GM19463 (cell line): Measurements from ENCODE around the gene DOCK2.

Experiments used
- ATAC-seq: cut with Tn5 transposase; IDR thresholded peaks from one replicate; pipeline ENCODE4 v1.9.1; 2021; ENCODE audit warnings: mild to moderate bottlenecking, moderate library complexity; ENCODE audit not compliant: unreplicated experiment

Gene DOCK2

DNA sequence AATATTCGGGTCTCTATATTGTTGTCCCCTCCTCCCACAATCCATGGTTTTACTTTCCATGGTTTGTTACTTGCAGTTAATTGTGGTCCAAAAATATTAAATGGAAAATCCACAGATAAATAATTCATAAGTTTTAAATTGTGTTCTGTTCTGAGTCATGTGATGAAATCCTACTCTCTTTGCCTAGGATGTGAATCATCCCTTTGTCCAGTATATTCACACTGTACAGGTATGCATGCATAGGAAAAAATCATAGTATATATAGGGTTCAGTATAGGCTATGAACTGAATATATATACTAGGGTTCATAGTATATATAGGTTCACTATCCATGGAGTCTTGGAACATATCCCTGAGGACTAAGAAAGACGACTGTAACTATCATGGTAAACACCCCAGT is 323.6 kb downstream of the DOCK2 start:
- ATAC-seq = no peak

DNA sequence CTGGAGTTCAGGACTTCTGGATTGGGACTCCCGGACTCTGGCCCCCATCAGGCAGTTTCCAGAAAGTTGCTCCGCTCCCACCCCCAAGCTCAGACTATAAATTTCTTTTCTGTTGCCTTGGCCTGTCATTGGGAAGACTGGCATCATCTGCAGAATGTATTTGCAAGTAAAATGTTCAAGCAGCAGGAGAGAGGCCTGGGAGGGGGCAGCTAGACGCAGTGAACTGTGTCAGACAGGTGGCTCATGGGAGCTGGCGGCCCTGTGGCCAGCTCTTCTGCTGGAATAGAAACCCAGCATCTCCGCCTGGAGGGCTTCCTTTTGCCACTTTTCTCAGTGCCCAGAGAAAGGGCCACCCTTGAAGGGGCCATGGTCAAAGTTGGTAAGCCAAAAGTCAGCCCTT is 327.2 kb downstream of the DOCK2 start:
- ATAC-seq = peak; percentile 59

DNA sequence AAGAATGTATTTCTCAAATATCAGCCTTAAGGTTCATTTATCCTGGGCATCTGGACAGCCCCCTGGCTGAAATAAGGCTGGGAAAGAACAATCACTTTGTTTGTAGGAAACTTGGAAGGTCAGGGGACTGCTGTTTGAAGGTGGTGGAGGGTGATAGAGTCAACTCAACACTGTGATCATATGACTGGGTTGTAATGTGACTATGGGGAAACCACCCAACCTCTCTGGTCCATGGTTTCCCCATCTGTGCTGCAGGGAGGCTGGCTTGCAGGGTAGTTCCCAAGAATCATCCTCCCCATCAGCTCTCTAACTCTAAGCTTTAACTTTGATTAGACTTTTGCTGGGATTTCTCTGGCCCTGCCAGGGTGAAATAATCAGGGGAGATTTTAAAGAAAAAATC is 333.3 kb downstream of the DOCK2 start:
- ATAC-seq = peak; percentile 91

DNA sequence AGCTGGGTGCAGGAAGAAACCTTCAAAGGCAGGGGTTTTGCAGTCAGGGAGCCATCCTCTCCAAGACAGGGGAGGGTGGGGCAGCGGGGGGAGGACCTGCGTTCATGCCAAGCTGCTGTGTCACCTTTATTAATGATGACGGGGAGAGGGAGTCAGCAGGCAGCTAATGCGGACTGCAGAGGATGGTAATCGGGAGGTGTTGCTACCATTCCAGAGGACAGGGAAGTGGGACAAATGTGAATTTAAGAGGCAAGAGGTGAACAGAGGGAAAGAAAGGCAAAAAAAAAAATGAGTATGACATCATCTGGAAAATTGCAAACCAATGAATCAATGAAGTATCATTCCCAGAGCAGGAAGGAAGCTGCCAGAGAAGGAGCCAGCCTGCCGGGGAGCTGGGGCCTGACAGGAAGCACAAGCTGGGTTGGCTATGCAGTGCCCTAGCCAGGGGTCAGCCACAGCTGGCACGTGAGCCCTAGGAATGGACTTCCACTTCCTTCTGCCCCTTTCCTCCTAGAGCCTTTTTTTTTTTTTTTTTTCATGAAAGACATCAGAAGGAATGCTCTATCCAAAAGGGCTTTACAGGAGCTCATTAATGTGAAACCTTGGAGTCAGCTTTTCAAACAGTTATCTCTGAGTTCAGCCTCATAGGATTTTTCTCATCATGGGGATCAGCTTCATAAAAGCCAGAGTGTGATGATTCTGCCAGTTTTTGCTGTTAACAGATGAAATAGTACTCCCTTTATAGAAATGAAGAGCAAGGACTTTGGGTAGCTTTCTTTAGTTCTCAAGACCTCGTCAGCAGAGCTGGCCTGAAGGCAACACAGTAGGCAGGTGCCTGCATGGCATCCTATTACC is 334.1 kb downstream of the DOCK2 start:
- no peak for ATAC-seq

DNA sequence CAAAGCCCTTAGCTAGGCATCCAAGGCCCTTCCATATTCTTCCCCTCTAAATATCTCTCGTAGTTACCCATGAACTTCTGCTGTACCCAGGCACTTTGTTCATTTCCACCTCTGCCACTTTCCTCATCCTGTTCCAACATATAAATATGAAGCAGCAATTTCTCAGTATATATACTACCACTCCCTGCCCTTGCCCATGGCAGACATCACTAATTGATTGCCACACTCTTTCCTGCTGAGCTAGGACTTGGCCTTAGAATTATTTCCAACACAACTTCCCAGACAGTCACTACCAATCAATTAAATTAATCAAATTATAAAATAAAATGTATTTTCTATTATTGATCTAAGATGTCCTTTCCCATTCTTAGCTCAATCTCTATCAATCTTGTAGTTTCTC is 334.7 kb downstream of the DOCK2 start:
- no peak for ATAC-seq

DNA sequence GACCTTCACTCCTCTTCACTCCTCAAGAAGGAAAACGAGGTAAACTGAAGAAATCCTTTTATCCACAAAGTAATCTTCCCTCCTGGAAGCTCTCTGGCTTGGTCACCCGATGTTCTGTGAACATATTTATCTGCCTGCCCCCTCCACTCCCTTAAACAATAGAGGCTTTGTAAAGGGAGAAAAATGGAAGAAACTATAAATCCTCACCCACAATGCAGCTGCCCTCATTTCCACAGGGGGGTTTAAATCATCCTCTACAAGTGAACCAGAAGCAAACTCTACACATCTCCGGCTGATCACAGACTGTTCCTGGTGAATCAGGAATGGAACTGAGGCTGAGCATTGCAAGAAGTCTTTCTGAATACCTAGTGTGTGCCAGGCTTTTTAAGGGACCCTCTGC is 336.0 kb downstream of the DOCK2 start:
- ATAC-seq = no peak

DNA sequence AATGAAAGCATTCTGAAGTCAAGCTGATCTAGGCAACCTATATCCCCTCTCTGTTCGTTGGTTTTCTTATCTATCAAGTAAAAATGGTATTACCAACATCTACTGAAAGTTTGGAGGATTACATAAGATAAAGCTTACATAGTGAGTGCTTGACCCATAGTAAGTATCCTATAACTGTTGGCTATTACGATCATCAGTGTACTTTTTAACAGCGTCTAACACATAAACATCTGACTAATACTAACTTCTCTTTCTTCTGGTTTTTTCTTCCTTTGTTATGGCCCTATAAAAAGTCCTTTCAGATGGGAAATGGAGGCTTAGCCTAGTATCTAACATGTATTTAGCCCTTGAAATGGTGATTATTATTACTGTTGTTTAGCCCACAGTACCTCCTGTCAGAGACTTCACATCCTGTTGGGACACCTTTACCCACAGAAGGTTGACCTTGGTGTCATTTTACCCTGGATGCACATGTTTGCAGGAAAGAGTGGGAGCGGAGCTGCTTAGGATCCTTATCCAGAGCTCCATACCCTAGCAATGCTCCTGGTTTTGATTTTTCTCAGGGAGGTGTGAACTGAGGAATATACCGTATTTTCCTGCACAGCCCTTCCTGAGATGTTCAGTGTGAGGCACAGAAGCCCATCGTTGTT is 337.2 kb downstream of the DOCK2 start:
- no peak for ATAC-seq

DNA sequence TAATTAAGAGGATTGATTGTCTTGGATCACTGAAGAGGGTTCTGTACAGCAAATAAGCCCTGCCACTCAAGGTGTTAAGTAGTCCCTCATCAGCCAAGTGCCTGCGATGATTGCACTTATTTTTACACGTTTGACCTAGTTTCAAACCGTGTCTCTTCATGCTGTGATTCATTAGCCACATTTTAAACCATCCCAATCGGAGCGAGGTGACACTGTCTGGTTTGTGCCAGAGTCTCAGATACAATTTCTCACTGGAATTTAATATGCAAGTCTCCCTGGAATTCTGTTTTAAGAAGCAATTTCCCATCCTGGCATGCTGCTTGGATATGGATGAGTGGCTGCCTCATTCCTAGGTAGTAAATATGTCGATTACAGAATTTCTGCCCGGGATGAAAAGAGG is 341.6 kb downstream of the DOCK2 start:
- no peak for ATAC-seq

DNA sequence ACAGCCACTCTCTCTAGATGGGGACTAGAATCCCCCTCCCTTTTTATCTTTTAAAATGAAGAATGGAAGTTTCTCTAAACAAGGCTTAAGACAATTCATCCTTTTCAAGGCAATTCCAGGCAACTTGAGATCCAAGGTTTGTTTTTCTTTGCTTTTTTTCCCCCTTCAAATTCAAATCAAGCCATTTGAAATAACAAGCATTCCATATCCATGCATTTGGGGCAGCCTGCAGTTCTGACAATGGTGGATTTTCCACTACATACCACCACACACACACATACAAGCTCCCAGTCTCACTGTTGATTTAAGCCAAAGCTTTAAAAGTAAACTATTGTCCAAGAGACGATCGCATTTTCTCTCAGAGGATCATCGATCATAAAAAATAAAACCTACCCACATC is 342.8 kb downstream of the DOCK2 start:
- ATAC-seq = no peak

DNA sequence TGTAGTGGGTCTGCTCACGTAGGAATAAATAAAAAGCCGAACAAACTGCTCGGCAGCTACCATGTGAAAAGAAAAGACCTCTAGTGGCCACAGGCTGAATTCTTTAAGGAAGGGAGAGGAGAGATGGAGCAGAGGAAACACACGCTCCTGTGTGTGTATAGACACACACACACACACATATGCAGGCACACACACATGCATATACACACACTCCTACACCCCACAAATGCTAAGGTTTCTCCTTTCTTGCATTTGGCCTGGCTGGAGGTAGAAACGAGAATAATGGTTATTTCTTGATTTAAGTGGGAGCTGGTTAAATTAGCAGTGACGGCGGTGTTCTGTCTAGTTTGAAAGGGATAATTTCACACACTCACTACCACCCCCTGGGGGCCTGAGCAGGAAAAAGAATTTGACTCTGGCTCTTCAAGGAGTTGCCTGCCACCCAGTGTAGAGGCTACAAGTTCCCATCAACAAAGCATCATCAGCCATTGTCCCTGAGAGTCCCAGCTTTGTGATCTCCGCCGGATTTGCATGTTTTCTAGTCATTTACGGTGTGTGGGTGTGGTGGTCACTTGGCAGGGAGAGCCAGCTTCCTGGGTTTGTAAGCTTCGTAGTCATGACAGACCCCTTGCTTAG is 343.5 kb downstream of the DOCK2 start, which contains the start of gene INSYN2B:
TSS of gene INSYN2B (minus strand) at position 78 of the 636 bp plus-strand sequence. CDS start 96,597 bp downstream, outside the sequence.
- peak; percentile 48 for ATAC-seq

DNA sequence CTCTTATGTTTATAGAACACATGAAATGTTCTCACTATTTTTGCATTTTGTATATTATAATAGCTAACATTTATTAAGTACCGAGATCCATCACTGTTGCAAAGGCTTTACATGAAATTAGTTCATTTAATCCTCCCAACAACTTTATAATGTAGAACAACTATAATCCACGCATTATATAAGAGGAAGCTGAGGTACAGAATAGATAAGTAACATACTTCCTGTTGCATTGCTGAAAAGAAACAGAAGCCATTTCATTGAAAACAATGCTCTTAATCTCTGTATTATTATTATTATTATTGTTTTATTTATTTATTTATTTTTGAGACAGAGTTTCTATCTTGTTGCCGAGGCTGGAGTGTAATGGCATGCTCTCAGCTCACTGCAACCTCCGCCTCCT is 351.1 kb downstream of the DOCK2 start:
- no peak for ATAC-seq

DNA sequence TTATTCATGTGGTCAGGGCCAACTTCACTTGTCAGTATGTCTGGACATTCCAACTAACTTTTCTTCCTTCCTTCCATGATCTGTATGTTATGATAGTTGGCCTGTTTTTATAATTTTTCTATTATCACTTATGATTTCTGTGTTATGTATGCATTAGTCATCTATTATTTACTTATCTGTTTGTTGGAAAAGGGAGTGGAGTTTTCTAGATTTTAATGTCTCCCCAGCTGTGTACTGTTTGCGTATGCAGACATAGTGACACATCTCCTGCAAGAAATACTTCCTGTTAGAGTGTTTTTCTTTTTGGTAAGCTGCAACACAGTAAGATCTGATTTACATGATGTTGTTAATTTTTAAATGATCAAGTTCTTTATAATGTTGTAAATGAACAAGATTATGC is 351.9 kb downstream of the DOCK2 start:
- no peak for ATAC-seq

DNA sequence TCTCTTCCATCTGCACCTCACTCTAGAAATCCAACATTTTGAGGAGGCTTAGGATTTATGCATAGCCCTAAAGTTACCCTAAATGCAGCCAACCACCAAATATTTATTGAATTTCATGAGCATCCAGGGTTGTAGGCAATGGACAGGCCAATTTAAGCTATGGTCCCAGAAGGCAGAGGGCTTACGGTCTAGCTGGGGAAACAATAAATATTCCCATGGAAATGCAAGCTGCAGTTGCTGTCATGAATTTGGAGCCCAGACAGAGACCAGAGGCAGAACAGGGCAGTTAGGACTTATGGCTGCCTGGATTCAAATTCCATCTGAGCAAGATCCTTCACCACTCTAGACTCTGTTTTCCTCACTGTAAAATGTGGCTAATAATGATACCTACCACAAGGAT is 352.3 kb downstream of the DOCK2 start:
- ATAC-seq = no peak

DNA sequence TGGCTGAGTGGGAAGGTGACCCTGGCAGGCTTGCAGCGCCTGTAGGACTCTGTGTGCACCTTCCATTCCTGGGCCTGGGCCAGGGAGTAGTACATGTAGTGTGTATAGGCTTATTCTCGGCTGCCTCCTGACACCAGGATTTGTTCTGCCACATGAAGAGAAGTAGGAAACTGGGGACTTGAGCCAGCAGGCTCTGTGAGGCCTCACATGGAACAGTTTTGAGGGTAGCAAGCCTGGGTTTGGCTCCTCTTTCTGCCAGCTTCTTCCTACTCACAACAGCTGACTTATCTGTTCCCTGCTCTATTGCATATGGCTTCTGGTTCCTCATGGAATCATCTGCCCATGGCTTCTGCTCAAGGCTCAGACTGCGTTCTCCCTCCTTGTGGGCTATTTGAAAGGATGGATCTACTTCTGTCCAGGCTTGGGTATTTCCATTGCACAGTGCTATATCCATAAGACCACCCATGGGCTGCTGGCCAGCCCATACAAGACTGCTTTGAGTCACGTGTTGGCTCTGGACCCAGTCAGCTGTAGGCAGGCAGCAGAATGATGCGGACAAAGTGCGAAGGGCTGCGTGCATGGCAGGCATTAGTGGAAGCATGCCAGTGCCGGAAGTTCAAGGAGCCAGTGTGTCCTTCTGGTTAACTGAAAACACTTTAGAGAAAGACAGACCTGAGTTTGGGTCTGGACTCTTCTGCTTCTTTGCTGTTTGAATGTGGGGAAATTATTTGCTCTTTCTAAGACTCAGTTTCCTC is 354.2 kb downstream of the DOCK2 start:
- ATAC-seq = no peak

DNA sequence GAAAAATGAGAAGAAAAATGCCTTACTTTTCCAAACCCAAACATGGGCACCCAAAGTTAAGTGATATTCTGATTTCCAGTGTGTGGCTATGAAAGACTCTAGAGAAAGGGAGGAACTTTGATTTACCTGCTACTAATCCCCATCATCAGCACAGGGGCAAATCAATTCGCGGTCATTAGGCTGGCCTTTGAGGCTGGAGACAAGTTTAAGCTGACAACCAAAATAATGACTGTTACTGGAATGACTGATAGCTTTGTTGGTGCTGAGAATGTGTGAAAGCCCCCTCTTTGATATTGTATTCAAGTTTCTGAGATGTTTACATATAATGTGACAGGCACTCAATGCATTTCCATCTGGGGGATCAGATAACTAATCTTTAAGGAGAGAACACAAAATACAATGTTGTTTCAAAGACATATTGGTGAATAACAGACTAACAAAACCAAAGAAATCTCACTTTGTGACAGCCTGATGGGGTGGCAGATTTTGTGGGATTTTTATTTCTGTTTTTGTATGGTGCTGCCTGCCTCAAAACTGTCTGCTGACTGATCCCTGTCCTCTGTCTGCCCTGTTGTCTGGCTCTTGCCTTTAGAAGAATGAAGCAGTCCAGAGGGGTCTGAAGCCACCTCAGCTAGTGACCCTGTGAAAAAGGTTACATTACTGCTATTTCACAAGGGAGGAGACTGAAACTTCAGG is 355.9 kb downstream of the DOCK2 start:
- ATAC-seq = no peak

DNA sequence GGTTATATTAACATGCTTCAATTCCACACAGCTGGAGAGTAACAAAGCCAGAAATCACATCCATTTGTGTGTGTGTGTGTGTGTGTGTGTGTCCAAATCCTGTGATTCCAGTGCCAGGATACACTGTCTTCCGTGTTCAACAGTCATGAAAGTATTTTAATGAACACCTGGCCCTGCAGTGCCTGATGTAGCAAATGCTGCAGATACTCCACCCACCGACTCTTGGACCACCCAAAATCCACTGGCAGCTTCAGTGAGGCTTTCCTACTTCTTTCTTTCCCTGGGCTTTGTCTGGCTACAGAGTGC is 356.4 kb downstream of the DOCK2 start:
- ATAC-seq = no peak

DNA sequence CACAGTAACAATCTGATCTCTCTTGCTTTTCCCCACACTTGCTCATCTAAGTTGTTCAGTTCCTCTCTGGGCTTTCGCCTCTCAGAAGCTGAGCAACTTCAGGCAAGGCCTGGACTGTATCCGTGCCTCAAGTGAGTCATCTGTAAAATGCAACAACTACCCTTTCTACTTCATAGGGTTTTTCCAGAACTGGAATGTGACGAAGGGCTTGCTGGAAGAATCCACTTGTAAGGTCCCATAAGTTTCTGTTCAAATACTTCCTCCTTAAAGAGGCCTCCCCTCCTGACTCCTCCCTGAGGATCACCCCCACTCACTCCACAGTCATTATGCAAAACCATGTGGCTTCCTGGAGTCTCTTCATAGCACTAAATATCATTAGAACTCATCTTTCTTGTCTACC is 360.7 kb downstream of the DOCK2 start:
- ATAC-seq = peak; percentile 47

DNA sequence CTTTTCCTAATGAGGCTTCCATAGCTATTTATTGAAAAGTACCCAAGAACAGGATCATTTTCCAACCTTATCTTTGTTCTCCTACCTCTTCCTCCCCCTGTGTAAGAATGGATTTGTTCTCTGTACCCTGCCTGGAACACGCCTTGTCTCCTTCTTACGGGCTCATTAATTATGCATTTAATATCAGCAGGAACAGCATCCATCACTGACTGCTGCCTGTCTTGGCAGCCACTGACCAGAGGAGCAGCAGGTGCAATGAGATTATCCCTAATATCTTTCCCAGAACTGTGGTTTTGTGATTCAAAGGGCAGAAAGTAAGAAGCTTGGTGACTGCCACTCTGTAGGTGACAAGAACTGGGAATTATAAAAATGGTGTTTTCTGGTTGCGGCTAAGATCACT is 362.5 kb downstream of the DOCK2 start:
- ATAC-seq = no peak

DNA sequence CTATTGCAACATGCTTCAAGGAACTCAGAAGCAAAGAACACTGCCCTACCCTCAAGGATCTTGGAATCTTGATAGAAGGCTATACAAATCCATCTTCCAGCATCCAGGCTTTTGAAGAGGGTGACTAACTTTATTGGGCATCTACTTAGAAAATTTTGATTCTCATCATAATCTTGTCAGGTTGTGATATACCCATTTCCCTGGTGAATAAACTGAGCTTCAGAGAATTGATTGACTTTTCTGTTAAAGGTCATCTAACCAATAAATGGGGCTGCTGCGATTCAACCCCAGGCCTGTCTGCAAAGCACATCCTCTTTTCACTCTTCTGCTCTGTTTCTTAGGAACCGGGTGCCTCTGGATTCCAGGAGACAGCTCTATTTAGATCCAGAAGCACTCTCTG is 363.1 kb downstream of the DOCK2 start:
- ATAC-seq = no peak

DNA sequence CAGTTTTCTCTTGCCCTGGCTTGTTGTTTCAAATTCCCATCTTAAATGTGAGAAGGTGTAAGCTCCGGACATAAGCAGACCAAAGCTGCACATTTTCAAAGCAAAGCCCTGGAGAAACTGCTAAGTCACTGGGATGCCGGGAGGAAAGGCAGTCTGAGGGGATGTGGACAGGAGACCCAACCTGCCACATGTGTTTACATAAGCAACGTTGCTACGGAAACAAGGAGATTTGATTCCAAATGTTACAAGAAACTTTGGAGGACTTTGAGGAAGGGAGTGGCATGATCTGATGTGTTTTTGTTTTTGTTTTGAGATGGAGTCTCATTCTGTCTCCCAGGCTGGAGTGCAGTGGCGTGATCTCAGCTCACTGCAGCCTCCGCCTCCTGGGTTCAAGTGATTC is 368.9 kb downstream of the DOCK2 start:
- ATAC-seq = no peak

DNA sequence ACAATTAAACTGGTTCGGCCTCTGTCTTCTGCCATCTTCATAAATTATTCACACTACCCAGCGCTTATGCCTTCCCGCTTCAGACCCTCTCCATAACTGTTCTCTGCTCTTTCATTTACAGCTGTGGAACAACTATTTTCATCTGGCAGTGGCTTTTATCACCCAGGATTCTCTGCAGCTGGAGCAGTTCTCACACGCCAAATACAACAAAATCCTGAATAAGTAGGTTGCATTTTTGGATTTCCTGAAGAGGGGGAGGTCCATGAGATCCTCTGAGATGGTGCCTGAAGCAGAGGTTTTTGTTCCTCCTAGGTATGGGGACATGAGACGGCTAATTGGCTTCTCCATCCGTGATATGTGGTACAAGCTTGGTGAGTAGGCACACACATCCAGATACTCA is 371.3 kb downstream of the DOCK2 start:
- ATAC-seq = no peak
